HT-29 (cell line): ENCODE results near the gene FBXL7. TPM values are rescaled to one million over a fixed set of nuclear protein-coding genes. Genes with fewer than 3 reads are reported as not detected.
"Not testable (repeated sequence)": the region's sequence is repeated elsewhere in the genome, so short reads cannot be mapped to it uniquely, and the experiment has no call there.

Source experiments
- DNase-seq: peaks from one replicate; pipeline ENCODE4 v3.0.0-alpha.2; 2015; ENCODE audit warnings: low spot score
- total RNA-seq: library from RNA; depleted of rRNA; stranded (reverse); fragments of >200 nt; shearing (Covaris generic); gene quantifications from 2 replicates; pipeline ENCODE4 v1.2.3, GENCODE V29; 2014

Gene FBXL7
- total RNA-seq, 1 experiment from 2014 or later: not detected

DNA sequence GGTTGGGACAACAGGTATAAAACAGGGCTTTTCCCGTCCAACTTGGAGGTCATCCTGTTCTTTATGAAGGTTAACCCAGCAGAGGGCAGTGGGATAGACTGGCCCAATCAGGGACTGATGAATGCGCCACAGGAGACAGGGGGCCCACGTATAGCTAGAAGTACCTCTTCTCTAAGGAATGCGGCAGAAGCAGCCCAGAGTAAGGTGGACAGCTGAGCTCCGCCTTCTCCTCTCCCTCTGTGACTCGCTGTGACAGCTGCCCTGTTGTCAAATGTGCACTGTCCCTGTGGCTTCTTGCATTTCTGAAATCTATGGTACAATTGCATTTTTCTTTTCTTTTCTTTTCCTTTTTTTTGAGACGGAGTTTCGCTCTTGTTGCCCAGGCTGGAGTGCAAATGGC, 306.6 kb downstream of the FBXL7 start:
- no peak for DNase-seq

DNA sequence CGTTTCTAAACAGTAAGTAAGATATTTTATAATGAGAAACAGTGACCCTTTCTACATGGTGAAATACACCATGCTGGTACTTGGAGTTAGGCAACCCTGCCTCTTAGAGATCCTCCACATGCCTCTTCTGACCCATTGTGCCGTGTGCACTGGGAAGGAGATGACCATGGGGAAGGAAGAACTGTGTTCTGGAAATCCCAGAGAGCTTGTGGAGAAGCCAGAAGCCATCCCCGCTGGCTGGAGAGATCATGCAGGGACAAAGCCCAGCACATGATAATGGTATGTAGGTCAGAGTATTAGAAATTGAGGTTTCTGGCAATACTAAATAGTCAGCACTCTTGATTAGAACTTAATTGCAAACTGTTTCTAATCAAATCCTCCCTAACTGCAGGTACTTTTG, 307.3 kb downstream of the FBXL7 start:
- DNase-seq: no peak

- DNase-seq: no peak
Measured at GRCh38 chr5:15807871-15808270, 307.9 kb downstream of the FBXL7 start.

DNA sequence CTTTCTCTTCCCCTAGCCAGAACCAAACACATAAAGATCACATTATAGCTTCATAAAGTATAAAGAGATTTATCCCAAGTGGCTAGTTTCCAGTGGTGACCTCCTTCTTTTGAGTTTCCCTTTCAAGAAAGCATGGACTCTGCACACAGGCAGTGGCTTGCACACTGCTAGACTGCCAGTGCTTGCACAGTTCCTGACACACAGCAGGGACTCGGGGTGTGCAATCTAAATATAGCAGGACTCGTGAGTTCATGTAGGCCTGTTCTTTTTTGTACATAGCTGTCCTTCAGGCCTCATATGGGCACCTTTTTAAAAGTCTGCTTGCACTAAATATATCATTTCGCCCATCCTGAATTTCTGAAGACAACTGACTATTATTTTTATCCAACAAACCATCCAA, 308.6 kb downstream of the FBXL7 start:
- no peak for DNase-seq

DNA sequence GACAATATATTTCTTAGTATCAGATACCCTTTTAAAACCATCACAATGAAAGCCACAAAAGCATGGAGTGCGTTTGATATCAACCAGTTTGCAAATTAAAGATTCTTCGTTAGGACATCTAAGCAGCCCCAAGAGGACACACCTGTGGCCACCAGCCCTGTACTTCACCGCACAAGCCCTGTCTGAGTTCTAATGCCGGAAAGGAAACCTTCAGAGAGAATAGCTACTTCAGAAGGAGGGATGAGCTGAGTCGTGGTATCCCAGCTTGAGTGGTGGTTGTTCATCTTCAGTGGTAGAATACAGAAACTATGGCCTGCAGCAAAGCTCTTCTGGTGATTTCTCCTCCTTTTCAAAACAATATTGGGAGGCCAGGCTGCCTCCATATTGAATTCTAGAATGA, 319.6 kb downstream of the FBXL7 start:
- no peak for DNase-seq

- no peak for DNase-seq
Measured at GRCh38 chr5:15821506-15821905, 321.5 kb downstream of the FBXL7 start.

DNA sequence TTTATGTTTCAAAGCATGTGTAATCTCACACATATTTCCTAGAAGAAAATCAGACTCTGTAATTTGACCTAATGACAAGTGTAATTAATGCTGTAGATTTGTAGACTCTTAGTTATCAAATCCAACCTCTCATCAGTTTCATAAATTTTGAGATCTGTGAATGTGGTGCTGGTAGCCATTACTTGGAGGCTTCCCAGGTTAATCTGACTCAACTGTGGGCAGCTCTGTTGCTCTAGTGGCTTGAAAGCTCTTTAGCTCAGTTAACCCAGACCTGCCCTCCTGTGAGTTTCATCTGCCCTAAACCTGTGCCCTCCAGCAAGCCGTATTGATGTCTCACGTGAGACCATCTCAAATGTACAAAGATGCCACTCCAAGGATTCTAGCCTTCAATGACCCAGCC, 323.4 kb downstream of the FBXL7 start:
- no peak for DNase-seq

- no peak for DNase-seq
Measured at GRCh38 chr5:15827741-15828140, 327.8 kb downstream of the FBXL7 start.

DNA sequence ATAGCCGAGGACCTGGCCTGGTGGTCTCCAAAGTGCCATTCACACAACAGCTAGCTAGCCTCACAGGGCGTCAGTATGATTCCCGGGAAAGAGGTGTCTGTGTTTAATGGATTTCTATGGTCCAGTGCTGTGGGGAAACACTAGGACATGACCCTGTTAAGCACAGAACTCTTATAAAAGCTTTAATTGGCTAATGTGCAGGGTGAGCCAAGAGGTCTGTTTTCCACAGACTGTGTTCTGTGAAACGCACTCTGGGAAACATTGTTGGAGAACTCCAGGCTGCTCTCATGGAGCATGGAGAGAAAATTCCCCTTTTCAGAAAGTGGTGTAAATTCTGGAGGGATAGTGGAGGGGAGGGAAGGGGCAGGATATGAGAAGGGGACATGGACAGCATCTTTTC, 331.4 kb downstream of the FBXL7 start:
- DNase-seq: no peak

GRCh38 chr5:15833365-15833764, 333.4 kb downstream of the FBXL7 start:
- DNase-seq: no peak

- peak; percentile 30 for DNase-seq
Measured at GRCh38 chr5:15834596-15835245, 334.7 kb downstream of the FBXL7 start.

DNA sequence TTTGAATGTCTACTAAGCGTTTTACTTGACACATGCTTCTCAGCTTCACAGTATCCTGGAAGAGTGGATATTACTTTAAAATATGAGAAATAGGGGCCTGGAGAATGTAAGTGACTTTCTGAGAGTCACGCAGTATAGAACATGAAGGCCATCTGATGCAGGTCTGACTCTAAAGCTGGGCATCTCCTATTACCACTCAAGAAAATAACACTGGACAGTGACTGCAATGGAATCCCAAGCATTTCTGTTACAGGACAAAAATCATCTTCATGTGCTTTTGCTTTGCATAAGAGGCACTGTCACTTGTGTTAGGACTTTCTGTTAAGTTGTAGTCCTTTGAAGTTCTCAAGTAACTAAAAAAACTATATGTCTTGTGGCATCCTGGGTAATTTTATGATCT, 335.5 kb downstream of the FBXL7 start:
- no peak for DNase-seq

DNA sequence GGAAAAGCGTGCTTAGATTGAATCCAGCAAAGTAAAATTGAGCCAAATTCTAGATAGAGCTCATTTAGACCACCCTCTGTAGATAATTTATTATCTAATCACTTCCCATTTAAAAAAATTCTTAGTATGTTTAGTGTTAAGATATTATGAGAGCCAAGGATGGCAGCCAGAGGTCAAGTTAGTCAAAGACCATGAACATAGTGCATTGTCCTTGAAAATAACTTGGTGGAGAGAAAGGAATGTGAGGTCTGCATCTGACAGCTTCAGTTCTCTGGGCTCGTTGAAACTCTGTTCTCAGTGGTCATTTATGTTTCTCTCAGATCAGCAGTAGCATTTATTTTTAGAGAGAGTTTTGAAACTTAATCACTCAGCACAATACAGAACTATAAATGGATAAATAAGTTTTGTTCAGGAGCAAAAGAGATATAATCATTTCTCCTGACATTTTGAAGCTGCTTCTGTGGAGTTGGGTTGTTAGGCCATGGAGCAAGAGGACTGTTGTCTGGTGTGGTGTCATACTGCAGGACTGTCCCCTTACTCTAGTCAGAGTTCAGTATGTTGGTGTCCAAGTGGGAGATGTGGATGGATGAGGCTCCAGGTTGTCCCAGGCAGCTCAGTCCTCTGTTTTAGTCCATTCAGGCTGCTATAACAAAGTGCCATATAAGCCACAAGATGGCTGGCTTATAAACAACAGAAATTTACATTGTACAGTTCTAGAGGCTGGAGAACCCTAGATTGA, 337.7 kb downstream of the FBXL7 start:
- DNase-seq: no peak

DNA sequence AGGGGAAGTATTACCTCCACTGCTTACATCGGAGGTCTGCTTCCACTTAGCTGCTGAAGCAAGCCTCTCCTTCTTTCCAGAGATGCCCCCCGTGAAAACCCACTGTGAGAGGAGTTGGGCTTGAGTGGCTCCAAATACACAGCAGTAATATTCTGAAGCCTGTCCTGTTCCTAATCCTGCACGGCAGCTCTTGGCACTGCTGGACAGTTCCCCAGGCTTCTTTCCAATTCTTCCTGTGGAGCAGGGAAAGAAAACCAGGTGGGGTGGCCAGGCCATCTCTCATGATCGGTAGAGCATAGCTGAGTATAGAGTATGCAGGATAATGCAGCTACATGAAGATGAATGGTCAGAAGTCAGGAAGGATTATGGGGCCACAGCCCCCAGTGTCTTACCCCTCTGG, 344.3 kb downstream of the FBXL7 start:
- no peak for DNase-seq

GRCh38 chr5:15844871-15845270, 344.9 kb downstream of the FBXL7 start:
- no peak for DNase-seq

DNA sequence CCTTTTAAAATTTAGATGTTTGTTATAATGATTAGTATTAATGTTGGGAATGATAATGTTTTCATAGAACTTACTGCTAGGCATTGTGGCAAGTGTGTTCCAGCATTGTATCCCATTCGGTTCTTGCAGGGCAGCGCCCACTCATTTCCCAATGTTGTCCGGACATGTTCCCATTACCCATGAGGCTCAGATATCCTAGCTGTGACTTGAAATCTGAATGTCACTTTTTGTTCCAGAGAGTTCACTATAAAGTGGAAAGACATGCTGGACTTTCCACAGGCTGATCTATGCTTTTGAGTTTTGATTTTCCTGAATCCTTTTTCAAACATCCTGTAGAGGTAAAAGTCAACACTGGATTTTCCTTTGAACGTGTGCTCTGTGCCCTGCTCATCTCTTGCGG, 350.6 kb downstream of the FBXL7 start:
- DNase-seq: no peak

GRCh38 chr5:15850939-15851341, 351.0 kb downstream of the FBXL7 start:
- DNase-seq: no peak

DNA sequence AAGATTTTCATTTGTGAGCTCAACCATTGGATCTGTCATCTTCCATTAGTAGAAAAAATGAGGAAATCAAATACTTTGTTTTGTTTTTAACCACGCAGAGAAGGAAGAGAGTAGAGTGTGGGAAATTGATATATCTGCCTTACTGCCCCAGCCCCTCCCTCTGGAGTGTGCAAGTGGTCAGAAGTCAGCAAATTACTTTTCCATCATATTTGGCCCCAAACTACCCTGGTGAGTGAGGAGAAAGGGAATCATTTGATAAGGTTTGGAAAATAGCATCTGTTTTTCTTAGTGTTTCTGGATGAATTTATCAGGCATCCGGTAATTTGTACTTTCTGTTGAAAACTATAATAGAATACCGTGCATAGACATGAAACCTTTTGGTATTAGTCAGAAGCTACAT, 352.2 kb downstream of the FBXL7 start:
- DNase-seq: no peak

GRCh38 chr5:15852949-15853348, 353.0 kb downstream of the FBXL7 start:
- no peak for DNase-seq

- DNase-seq: no peak
Measured at GRCh38 chr5:15858326-15858725, 358.3 kb downstream of the FBXL7 start.

DNA sequence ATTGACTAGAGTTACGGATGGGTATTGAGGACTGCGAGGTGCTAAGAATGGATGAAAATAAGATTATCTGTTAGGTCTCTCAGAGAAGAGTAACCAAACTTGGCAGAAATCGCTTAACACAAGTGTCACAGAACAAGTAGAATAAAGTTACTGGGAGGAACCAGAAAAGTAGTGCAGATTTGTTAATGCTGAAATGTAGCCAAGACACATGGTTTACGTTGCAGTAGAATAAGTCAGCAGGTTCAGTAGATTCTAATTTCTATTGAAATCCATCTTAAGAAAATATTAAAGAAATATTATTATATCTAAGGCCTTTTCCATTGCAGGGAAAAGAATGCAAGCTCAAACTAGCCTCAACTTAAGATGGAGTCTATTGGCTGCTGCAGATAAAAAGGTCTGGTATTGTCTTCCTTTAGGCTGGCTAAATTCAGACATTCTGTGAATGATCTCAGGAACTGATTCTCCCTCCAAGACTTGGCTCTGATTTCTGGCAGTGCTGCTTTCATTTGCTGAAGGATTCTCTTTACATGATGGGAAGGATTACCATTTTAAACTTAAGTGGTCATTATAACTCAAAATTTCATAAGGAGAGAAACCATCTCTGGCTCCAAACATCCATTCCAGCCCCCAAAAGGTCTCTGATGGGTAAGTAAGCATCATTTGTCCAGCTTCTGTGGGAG, 364.7 kb downstream of the FBXL7 start:
- no peak for DNase-seq

- not testable (repeated sequence) for DNase-seq
Measured at GRCh38 chr5:15872259-15872658, 372.3 kb downstream of the FBXL7 start.

GRCh38 chr5:15877914-15878313, 377.9 kb downstream of the FBXL7 start:
- no peak for DNase-seq
